HG03196 (cell line): Measurements from ENCODE around the gene MACROD1.

ENCODE experiments used
- ATAC-seq: cut with Tn5 transposase; IDR thresholded peaks from one replicate; pipeline ENCODE4 v1.9.1; 2021; ENCODE audit not compliant: unreplicated experiment

The MACROD1 gene

GRCh38 chr11:64165842-64166635 is at the start of gene MACROD1:
TSS of gene MACROD1 (minus strand) at chr11:64166113. CDS start at chr11:64165994, 119 bp downstream.
- ATAC-seq: peak; percentile 72

- ATAC-seq: no peak
Measured at GRCh38 chr11:64211181-64211872, 45.4 kb upstream of the MACROD1 start.

GRCh38 chr11:64210301-64211020 is 44.5 kb upstream of the MACROD1 start:
- ATAC-seq: no peak

GRCh38 chr11:64209563-64209843 is 43.6 kb upstream of the MACROD1 start:
- ATAC-seq: no peak

GRCh38 chr11:64208796-64209562 is 43.1 kb upstream of the MACROD1 start:
- ATAC-seq: no peak

- ATAC-seq: no peak
Measured at GRCh38 chr11:64208086-64208795, 42.3 kb upstream of the MACROD1 start.

- peak; percentile 36 for ATAC-seq
Measured at GRCh38 chr11:64207256-64208085, 41.6 kb upstream of the MACROD1 start.

- ATAC-seq: no peak
Measured at GRCh38 chr11:64206457-64207255, 40.7 kb upstream of the MACROD1 start, which contains the start of gene FERMT3. TSS of gene FERMT3 (plus strand) at chr11:64206721. CDS start at chr11:64207365, 644 bp downstream.

GRCh38 chr11:64204464-64204989 is 38.6 kb upstream of the MACROD1 start:
- no peak for ATAC-seq

GRCh38 chr11:64204080-64204440 is 38.1 kb upstream of the MACROD1 start:
- ATAC-seq: no peak

GRCh38 chr11:64203421-64204079 is 37.6 kb upstream of the MACROD1 start:
- ATAC-seq: no peak

GRCh38 chr11:64202992-64203391 is 37.1 kb upstream of the MACROD1 start:
- no peak for ATAC-seq

GRCh38 chr11:64201543-64201942 is 35.6 kb upstream of the MACROD1 start:
- ATAC-seq: no peak

GRCh38 chr11:64198511-64198910 is 32.6 kb upstream of the MACROD1 start:
- ATAC-seq: no peak

- no peak for ATAC-seq
Measured at GRCh38 chr11:64196626-64197025, 30.7 kb upstream of the MACROD1 start.

GRCh38 chr11:64192434-64192833 is 26.5 kb upstream of the MACROD1 start:
- no peak for ATAC-seq

GRCh38 chr11:64186492-64187165 is 20.7 kb upstream of the MACROD1 start:
- ATAC-seq: peak; percentile 2
